SU-DHL-6 (cell line): ENCODE measurements around the gene DPH1.

Experiments used
- H2AFZ ChIP-seq: fragments of 200-600 bp; sonication (generic); 2 replicates; pipeline ENCODE4 v1.6.1; 2014; ENCODE audit warnings: low read depth, mild to moderate bottlenecking, moderate library complexity, mixed read lengths, antibody characterized with exemption, low read length; ENCODE audit not compliant: severe bottlenecking
- H3F3A ChIP-seq: fragments of 200-600 bp; shearing (Covaris generic); 2 replicates; pipeline ENCODE4 v1.6.0; 2016; ENCODE audit warnings: antibody characterized with exemption, mild to moderate bottlenecking; ENCODE audit not compliant: insufficient read depth
- H3K27ac ChIP-seq: fragments of 200-600 bp; sonication (generic); 2 replicates; pipeline ENCODE4 v1.5.1; 2016; ENCODE audit warnings: low read depth, mild to moderate bottlenecking, low read length, moderate library complexity, mixed read lengths
- H3K27me3 ChIP-seq: fragments of 200-600 bp; sonication (generic), shearing (Covaris generic); 2 replicates; pipeline ENCODE4 v1.6.0; 2014; ENCODE audit warnings: mild to moderate bottlenecking, low read length
- H3K36me3 ChIP-seq: fragments of 200-600 bp; sonication (generic); 2 replicates; pipeline ENCODE4 v1.6.1; 2014; ENCODE audit warnings: mild to moderate bottlenecking, low read length, mixed read lengths
- H3K4me2 ChIP-seq: fragments of 300-600, 200-600 bp; shearing (Covaris generic), sonication (generic); 2 replicates; pipeline ENCODE4 v1.6.0; 2014; ENCODE audit warnings: low read length, low read depth, mild to moderate bottlenecking; ENCODE audit not compliant: poor library complexity, severe bottlenecking
- H3K4me3 ChIP-seq: fragments of 200-600 bp; sonication (generic); 2 replicates; pipeline ENCODE4 v1.5.1; 2014; ENCODE audit warnings: antibody characterized with exemption, low read length, mild to moderate bottlenecking, mixed read lengths; ENCODE audit not compliant: insufficient read depth, poor library complexity, severe bottlenecking
- H3K79me2 ChIP-seq: fragments of 200-600 bp; sonication (generic); 2 replicates; pipeline ENCODE4 v1.6.1; 2014; ENCODE audit warnings: mild to moderate bottlenecking, low read length, moderate library complexity; ENCODE audit not compliant: insufficient read depth
- H3K9ac ChIP-seq: fragments of 200-600 bp; sonication (generic); 2 replicates; pipeline ENCODE4 v1.7.0; 2014; ENCODE audit warnings: mild to moderate bottlenecking, low read length
- H3K9me2 ChIP-seq: fragments of 200-600 bp; sonication (generic); replicated peaks from 2 replicates; pipeline ENCODE4 v1.6.1; 2014; ENCODE audit warnings: low read length; ENCODE audit not compliant: insufficient read depth
- H3K9me3 ChIP-seq: fragments of 200-600 bp; sonication (generic); 2 replicates; pipeline ENCODE4 v1.6.1; 2014; ENCODE audit warnings: low read length, mixed read lengths; ENCODE audit not compliant: insufficient read depth
- H4K20me1 ChIP-seq: fragments of 200-600 bp; sonication (generic); 2 replicates; pipeline ENCODE4 v1.6.1; 2014; ENCODE audit warnings: low read depth, mild to moderate bottlenecking, antibody characterized with exemption, low read length, moderate library complexity, mixed read lengths
- CTCF ChIP-seq: fragments of 200-600 bp; sonication (generic); IDR thresholded peaks from one replicate; pipeline ENCODE4 v1.5.1; 2017; ENCODE audit warnings: antibody characterized with exemption, mild to moderate bottlenecking, low read length, moderate library complexity; ENCODE audit not compliant: insufficient read depth, poor library complexity, severe bottlenecking
- EZH2phosphoT487 ChIP-seq: fragments of 200-600 bp; sonication (generic), shearing (Covaris generic); conservative IDR thresholded peaks from 2 replicates; pipeline ENCODE4 v1.6.1; 2018; ENCODE audit warnings: mild to moderate bottlenecking, antibody characterized with exemption, low read length, moderate library complexity, mixed read lengths

The DPH1 gene

GRCh38 chr17:2064147-2064489, 34.2 kb downstream of the DPH1 start:
- Histone ChIP-seq H3K4me2 (no peak overlapping the region), H4K20me1 (no peaks in the 10 kb centered on the region), H3F3A (no peaks in the 10 kb centered on the region), H3K9me2 (no peaks in the 10 kb centered on the region), H2AFZ (no peak overlapping the region), H3K9ac (no peak overlapping the region), H3K4me3 (no peak overlapping the region), H3K9me3 (no peaks in the 10 kb centered on the region), H3K27me3 (no peaks in the 10 kb centered on the region), H3K79me2 (no peaks in the 10 kb centered on the region), H3K36me3 (no peaks in the 10 kb centered on the region), H3K27ac (no peak overlapping the region)
- TF ChIP-seq EZH2phosphoT487: no peak
- no peak for TF ChIP-seq CTCF

- no peak overlapping the region for H3K9ac ChIP-seq
- no peak overlapping the region for H3K4me2 ChIP-seq
- H3F3A ChIP-seq: no peaks in the 10 kb centered on the region
- H3K79me2 ChIP-seq: no peaks in the 10 kb centered on the region
- no peaks in the 10 kb centered on the region for H3K9me3 ChIP-seq
- H2AFZ ChIP-seq: no peak overlapping the region
- no peak overlapping the region for H3K27ac ChIP-seq
- H3K9me2 ChIP-seq: no peaks in the 10 kb centered on the region
- no peaks in the 10 kb centered on the region for H4K20me1 ChIP-seq
- H3K36me3 ChIP-seq: no peaks in the 10 kb centered on the region
- TF ChIP-seq EZH2phosphoT487 (no peak), CTCF (no peak)
- no peak overlapping the region for H3K4me3 ChIP-seq
- no peaks in the 10 kb centered on the region for H3K27me3 ChIP-seq
These were observed 34.6 kb downstream of the DPH1 start for GRCh38 chr17:2064520-2064971.

- Histone ChIP-seq H2AFZ (no peak overlapping the region), H3K79me2 (no peaks in the 10 kb centered on the region), H4K20me1 (no peaks in the 10 kb centered on the region), H3F3A (no peaks in the 10 kb centered on the region), H3K9me2 (no peaks in the 10 kb centered on the region), H3K36me3 (no peaks in the 10 kb centered on the region), H3K4me2 (no peak overlapping the region), H3K9me3 (no peaks in the 10 kb centered on the region), H3K27ac (no peak overlapping the region), H3K27me3 (no peaks in the 10 kb centered on the region), H3K4me3 (no peak overlapping the region), H3K9ac (no peak overlapping the region)
- TF ChIP-seq EZH2phosphoT487: no peak
- TF ChIP-seq CTCF: peak; percentile 23
These were observed 35.2 kb downstream of the DPH1 start for GRCh38 chr17:2064980-2065785.
